ENCODE results near the gene PAX9.

DNA sequence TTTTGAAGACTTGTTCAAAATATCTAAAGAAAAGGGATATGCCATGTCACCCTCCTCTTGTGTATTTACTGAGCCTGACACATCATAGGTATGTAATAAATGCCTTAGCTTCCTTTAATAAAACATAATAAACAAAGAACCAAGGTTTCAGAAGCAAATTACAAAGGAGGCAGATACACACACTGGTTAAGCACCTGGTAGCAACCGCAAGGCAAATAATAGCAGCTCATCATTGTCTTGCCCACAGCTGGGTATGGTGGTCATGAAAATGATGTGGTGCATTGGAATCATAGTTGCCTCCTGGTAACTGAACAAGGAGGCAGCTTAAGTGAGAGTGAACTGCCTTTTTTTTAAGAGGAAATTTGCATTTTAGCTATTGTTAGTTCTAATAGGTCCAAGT is 39.0 kb downstream of the PAX9 start:
- TF ChIP-seq, protein P1, sequence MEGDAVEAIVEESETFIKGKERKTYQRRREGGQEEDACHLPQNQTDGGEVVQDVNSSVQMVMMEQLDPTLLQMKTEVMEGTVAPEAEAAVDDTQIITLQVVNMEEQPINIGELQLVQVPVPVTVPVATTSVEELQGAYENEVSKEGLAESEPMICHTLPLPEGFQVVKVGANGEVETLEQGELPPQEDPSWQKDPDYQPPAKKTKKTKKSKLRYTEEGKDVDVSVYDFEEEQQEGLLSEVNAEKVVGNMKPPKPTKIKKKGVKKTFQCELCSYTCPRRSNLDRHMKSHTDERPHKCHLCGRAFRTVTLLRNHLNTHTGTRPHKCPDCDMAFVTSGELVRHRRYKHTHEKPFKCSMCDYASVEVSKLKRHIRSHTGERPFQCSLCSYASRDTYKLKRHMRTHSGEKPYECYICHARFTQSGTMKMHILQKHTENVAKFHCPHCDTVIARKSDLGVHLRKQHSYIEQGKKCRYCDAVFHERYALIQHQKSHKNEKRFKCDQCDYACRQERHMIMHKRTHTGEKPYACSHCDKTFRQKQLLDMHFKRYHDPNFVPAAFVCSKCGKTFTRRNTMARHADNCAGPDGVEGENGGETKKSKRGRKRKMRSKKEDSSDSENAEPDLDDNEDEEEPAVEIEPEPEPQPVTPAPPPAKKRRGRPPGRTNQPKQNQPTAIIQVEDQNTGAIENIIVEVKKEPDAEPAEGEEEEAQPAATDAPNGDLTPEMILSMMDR (IDR thresholded peaks at IDR 0.05): no peak
- TF ChIP-seq POLR2AphosphoS5 (IDR thresholded peaks at IDR 0.05): no peak
- TF ChIP-seq POLR2A (IDR thresholded peaks at IDR 0.05): no peak
- TF ChIP-seq EP300 (IDR thresholded peaks at IDR 0.05): no peak

All from stomach (tissue), 4 donors.